Ammon's horn (tissue), 1 donor: ENCODE results near the gene RGS3.
A peak's percentile ranks its signal among the peaks of the same experiment; 100 is the strongest.
"Not testable (repeated sequence)": the region's sequence is repeated elsewhere in the genome, so short reads cannot be mapped to it uniquely, and the experiment has no call there.

ENCODE experiments used
- DNase-seq: peaks from one replicate; pipeline ENCODE4 v3.0.0-alpha.2; 2016; ENCODE audit warnings: low spot score

The RGS3 gene

GRCh38 chr9:113548221-113549041, 84.9 kb downstream of the RGS3 start:
- peak; percentile 68 for DNase-seq

GRCh38 chr9:113549892-113550291, 86.4 kb downstream of the RGS3 start:
- not testable (repeated sequence) for DNase-seq

GRCh38 chr9:113556877-113557593, 93.5 kb downstream of the RGS3 start:
- no peak for DNase-seq

GRCh38 chr9:113558632-113559502, 95.3 kb downstream of the RGS3 start:
- DNase-seq: peak; percentile 47

GRCh38 chr9:113559834-113560800, 96.6 kb downstream of the RGS3 start:
- DNase-seq: no peak

- DNase-seq: no peak
These were observed 99.3 kb downstream of the RGS3 start for GRCh38 chr9:113562653-113563381.

- DNase-seq: no peak
These were observed 100.4 kb downstream of the RGS3 start for GRCh38 chr9:113563826-113564497.

- peak; percentile 73 for DNase-seq
These were observed 101.1 kb downstream of the RGS3 start for GRCh38 chr9:113564498-113565237.

- no peak for DNase-seq
These were observed 102.6 kb downstream of the RGS3 start for GRCh38 chr9:113566016-113566711.

- no peak for DNase-seq
These were observed 103.2 kb downstream of the RGS3 start for GRCh38 chr9:113566712-113567071.

- no peak for DNase-seq
These were observed 104.0 kb downstream of the RGS3 start for GRCh38 chr9:113567361-113568080.

- no peak for DNase-seq
These were observed 104.5 kb downstream of the RGS3 start for GRCh38 chr9:113568081-113568435.

- no peak for DNase-seq
These were observed 105.2 kb downstream of the RGS3 start for GRCh38 chr9:113568571-113569321.

- DNase-seq: no peak
These were observed 106.0 kb downstream of the RGS3 start for GRCh38 chr9:113569472-113570060.

- DNase-seq: no peak
These were observed 106.6 kb downstream of the RGS3 start for GRCh38 chr9:113570106-113570505.

- DNase-seq: no peak
These were observed 107.5 kb downstream of the RGS3 start for GRCh38 chr9:113570749-113571711.
